Memory B cell (primary cell): Measurements from ENCODE around the gene RMI2.
"Not testable (repeated sequence)": the region's sequence is repeated elsewhere in the genome, so short reads cannot be mapped to it uniquely, and the experiment has no call there.

Experiments
- ATAC-seq: fragments of 150-1000 bp; cut with Tn5 transposase; 2 replicates; pipeline ENCODE4 v1.10.0; 2021; ENCODE audit warnings: low read depth, mild to moderate bottlenecking, moderate library complexity
- DNase-seq, 2 donors: peaks; one replicate each; pipeline ENCODE4 v3.0.0; 2022; ENCODE audit warnings: low spot score in 2 of 2
- H3K27ac Mint-ChIP-seq: one replicate; pipeline ENCODE4 v1.8.0; 2022; ENCODE audit warnings: mild to moderate bottlenecking, moderate library complexity, mixed read lengths
- H3K27me3 Mint-ChIP-seq: one replicate; pipeline ENCODE4 v1.8.0; 2022; ENCODE audit warnings: mixed read lengths
- H3K36me3 Mint-ChIP-seq: one replicate; pipeline ENCODE4 v1.8.0; 2022; ENCODE audit warnings: mild to moderate bottlenecking, mixed read lengths
- H3K4me1 Mint-ChIP-seq: one replicate; pipeline ENCODE4 v1.8.0; 2022; ENCODE audit warnings: mixed read lengths
- H3K4me3 Mint-ChIP-seq: one replicate; pipeline ENCODE4 v1.8.0; 2022; ENCODE audit warnings: mild to moderate bottlenecking, moderate library complexity, mixed read lengths
- H3K9me3 Mint-ChIP-seq: one replicate; pipeline ENCODE4 v1.8.0; 2022; ENCODE audit warnings: mixed read lengths

The RMI2 gene

GRCh38 chr16:11361701-11362451 lies 16.6 kb downstream of the RMI2 start:
- Mint-ChIP-seq H3K36me3 (no peaks in the 10 kb centered on the region), H3K4me3 (peak overlapping the region; percentile 67), H3K4me1 (peaks cover 22% of the 10 kb centered on the region), H3K9me3 (no peaks in the 10 kb centered on the region), H3K27me3 (peaks cover 17% of the 10 kb centered on the region), H3K27ac (no peak overlapping the region)
- DNase-seq: no peak
- peak; percentile 69 for ATAC-seq

DNA sequence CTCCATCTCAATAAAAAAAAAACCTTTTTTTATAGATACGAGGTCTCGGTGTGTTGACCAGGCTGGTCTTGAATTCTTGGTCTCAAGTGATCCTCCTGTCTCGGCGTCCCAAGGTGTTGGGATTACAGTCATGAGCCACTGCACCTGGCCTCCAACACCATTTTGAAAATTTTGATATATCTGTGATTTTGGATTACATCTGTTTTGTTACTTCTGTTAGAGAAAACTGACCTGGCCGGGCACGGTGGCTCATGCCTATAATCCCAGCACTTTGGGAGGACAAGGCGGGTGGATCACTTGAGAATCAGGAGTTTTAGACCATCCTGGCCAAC lies 18.6 kb downstream of the RMI2 start:
- Mint-ChIP-seq H3K27me3 (peaks cover 15% of the 10 kb centered on the region), H3K9me3 (no peaks in the 10 kb centered on the region), H3K4me1 (peaks cover 21% of the 10 kb centered on the region), H3K27ac (no peak overlapping the region), H3K36me3 (no peaks in the 10 kb centered on the region), H3K4me3 (no peak overlapping the region)
- DNase-seq: no peak
- ATAC-seq: no peak

- ATAC-seq (no peak), DNase-seq (no peak)
- H3K36me3 Mint-ChIP-seq: no peaks in the 10 kb centered on the region
- H3K27ac Mint-ChIP-seq: peak overlapping the region; percentile 3
- H3K4me1 Mint-ChIP-seq: peaks cover 20% of the 10 kb centered on the region
- H3K4me3 Mint-ChIP-seq: no peak overlapping the region
- no peaks in the 10 kb centered on the region for H3K9me3 Mint-ChIP-seq
- H3K27me3 Mint-ChIP-seq: peaks cover 7% of the 10 kb centered on the region
Observed at GRCh38 chr16:11367483-11367906, 22.2 kb downstream of the RMI2 start.

DNA sequence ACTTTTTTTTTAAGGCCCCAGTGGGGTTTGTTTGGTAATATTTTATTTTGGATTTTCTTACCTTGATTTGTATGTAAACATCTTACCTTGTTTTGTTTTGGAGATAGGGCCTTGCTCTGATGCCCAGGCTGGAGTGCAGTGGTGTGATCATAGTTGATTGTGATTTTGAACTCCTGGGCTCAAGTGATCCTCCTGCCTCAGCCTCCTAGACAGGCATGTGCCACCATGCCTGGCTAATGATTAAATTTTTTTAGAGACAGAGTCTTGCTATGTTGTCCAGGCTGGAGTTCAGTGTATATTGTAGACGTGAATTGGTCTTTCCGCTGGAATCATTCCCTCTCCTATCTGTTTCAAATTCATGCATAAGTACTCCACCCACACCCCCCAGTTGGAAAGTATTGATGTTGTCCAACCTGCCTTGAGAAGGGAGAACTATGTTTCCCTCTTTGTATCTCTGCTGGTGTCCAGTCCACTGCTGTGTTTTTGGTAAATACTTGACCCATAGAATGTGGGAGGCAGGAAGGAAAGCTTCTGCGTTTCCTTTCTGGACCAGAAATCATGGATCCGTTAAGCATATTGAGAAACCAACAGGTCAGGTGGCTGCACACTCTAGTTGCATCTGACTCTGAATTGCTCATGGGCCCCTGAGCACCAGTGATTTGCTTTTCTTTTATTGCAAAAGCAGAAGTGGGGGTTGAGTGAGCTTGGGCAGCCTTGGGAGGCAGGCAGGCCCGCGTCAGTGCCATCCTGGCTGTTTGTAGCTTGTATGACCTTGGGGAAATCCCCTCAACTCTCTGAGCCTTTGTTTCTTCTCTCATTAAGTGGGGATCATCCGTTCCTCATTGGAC lies 25.0 kb downstream of the RMI2 start:
- ATAC-seq (peak; percentile 97), DNase-seq (peak; percentile 56 to 82)
- Mint-ChIP-seq H3K36me3 (no peaks in the 10 kb centered on the region), H3K27me3 (peaks cover 4% of the 10 kb centered on the region), H3K9me3 (no peaks in the 10 kb centered on the region), H3K4me1 (peaks cover 14% of the 10 kb centered on the region), H3K27ac (peak overlapping the region; percentile 92), H3K4me3 (peak overlapping the region; percentile 61)

GRCh38 chr16:11370932-11371279 lies 25.6 kb downstream of the RMI2 start:
- H3K27me3 Mint-ChIP-seq, H3K36me3 Mint-ChIP-seq, DNase-seq, ATAC-seq, H3K9me3 Mint-ChIP-seq: not testable (repeated sequence)
- Mint-ChIP-seq H3K4me3 (peak overlapping the region; percentile 61), H3K4me1 (peaks cover 14% of the 10 kb centered on the region), H3K27ac (peak overlapping the region; percentile 92)

- peaks cover 14% of the 10 kb centered on the region for H3K4me1 Mint-ChIP-seq
- peaks cover 4% of the 10 kb centered on the region for H3K27me3 Mint-ChIP-seq
- DNase-seq (no peak), ATAC-seq (no peak)
- no peaks in the 10 kb centered on the region for H3K36me3 Mint-ChIP-seq
- peak overlapping the region; percentile 92 for H3K27ac Mint-ChIP-seq
- H3K4me3 Mint-ChIP-seq: peak overlapping the region; percentile 61
- no peaks in the 10 kb centered on the region for H3K9me3 Mint-ChIP-seq
Observed at GRCh38 chr16:11372073-11372828, 27.0 kb downstream of the RMI2 start.

GRCh38 chr16:11372829-11373306 lies 27.6 kb downstream of the RMI2 start:
- H3K27me3 Mint-ChIP-seq: peaks cover 2% of the 10 kb centered on the region
- ATAC-seq (no peak), DNase-seq (no peak)
- peaks cover 14% of the 10 kb centered on the region for H3K4me1 Mint-ChIP-seq
- no peaks in the 10 kb centered on the region for H3K36me3 Mint-ChIP-seq
- H3K4me3 Mint-ChIP-seq: no peak overlapping the region
- no peak overlapping the region for H3K27ac Mint-ChIP-seq
- H3K9me3 Mint-ChIP-seq: no peaks in the 10 kb centered on the region

- Mint-ChIP-seq H3K4me3 (no peak overlapping the region), H3K4me1 (peaks cover 15% of the 10 kb centered on the region), H3K27me3 (peaks cover under 1% of the 10 kb centered on the region), H3K27ac (no peak overlapping the region), H3K9me3 (no peaks in the 10 kb centered on the region), H3K36me3 (no peaks in the 10 kb centered on the region)
- ATAC-seq (no peak), DNase-seq (no peak)
Observed at GRCh38 chr16:11374255-11374654, 29.0 kb downstream of the RMI2 start.

DNA sequence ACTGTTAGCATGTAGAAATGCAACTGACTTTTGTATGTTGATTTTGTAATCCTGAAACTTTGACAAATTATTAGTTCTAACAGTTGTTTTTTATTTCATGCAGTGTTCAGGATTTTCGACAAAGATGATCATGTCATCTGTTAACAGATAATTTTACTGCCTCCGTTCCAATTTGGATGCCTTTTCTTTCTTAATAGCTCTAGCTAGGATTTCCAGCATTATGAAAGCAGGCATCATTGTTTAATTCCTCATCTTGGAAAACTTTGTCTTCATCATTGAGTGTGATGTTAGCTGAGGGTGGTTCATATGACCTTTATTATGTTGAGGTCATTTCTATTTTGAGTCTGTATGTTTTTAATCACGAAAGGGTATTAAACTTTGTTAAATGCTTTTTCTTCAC lies 31.9 kb downstream of the RMI2 start:
- Mint-ChIP-seq H3K27ac (no peak overlapping the region), H3K4me1 (peaks cover 7% of the 10 kb centered on the region)
- no peak for ATAC-seq

GRCh38 chr16:11378951-11379350 lies 33.7 kb downstream of the RMI2 start:
- H3K27me3 Mint-ChIP-seq, H3K36me3 Mint-ChIP-seq, ATAC-seq, H3K9me3 Mint-ChIP-seq, DNase-seq, H3K4me1 Mint-ChIP-seq: not testable (repeated sequence)
- Mint-ChIP-seq H3K27ac (peak overlapping the region; percentile 86), H3K4me3 (peak overlapping the region; percentile 73)

More for the DNA sequence above, 31.9 kb downstream of the RMI2 start:
- no peaks in the 10 kb centered on the region for H3K36me3 Mint-ChIP-seq
- peaks cover under 1% of the 10 kb centered on the region for H3K27me3 Mint-ChIP-seq
- DNase-seq: no peak
- H3K4me3 Mint-ChIP-seq: no peak overlapping the region
- H3K9me3 Mint-ChIP-seq: no peaks in the 10 kb centered on the region

- peak; percentile 95 for ATAC-seq
- DNase-seq: peak in 1 of 2 donors; percentile 42
- H3K36me3 Mint-ChIP-seq: peaks cover 2% of the 10 kb centered on the region
- H3K27me3 Mint-ChIP-seq: peaks cover 5% of the 10 kb centered on the region
- peak overlapping the region; percentile 73 for H3K4me3 Mint-ChIP-seq
- H3K4me1 Mint-ChIP-seq: peaks cover 9% of the 10 kb centered on the region
- peak overlapping the region; percentile 86 for H3K27ac Mint-ChIP-seq
- H3K9me3 Mint-ChIP-seq: no peaks in the 10 kb centered on the region
Observed at GRCh38 chr16:11379420-11379819, 34.2 kb downstream of the RMI2 start.

GRCh38 chr16:11380836-11381235 lies 35.6 kb downstream of the RMI2 start:
- H3K9me3 Mint-ChIP-seq: no peaks in the 10 kb centered on the region
- H3K27ac Mint-ChIP-seq: no peak overlapping the region
- no peak overlapping the region for H3K4me3 Mint-ChIP-seq
- H3K27me3 Mint-ChIP-seq: peaks cover 5% of the 10 kb centered on the region
- peaks cover 2% of the 10 kb centered on the region for H3K36me3 Mint-ChIP-seq
- DNase-seq: no peak
- H3K4me1 Mint-ChIP-seq: peaks cover 9% of the 10 kb centered on the region
- no peak for ATAC-seq

GRCh38 chr16:11383481-11384183 lies 38.4 kb downstream of the RMI2 start:
- Mint-ChIP-seq H3K36me3 (peaks cover 2% of the 10 kb centered on the region), H3K27ac (no peak overlapping the region), H3K27me3 (peaks cover 6% of the 10 kb centered on the region), H3K4me3 (no peak overlapping the region), H3K4me1 (peaks cover 9% of the 10 kb centered on the region), H3K9me3 (no peaks in the 10 kb centered on the region)
- ATAC-seq (no peak), DNase-seq (no peak)
